Ramos (cell line): ENCODE results near the gene COL18A1.

Experiments used
- in situ Hi-C: fragments of 300-500 bp; cut with MboI; formaldehyde crosslinking; loops from one replicate; pipeline ENCODE4 v1.14.3; 2022; ENCODE audit warnings: low sequenced_read_pairs; ENCODE audit not compliant: unreplicated experiment

COL18A1 gene

GRCh38 chr21:45546636-45547544, 141.9 kb downstream of the COL18A1 start:
- in situ Hi-C loops, result no loop called here

- in situ Hi-C loops, result no loop called here
These were observed 142.6 kb downstream of the COL18A1 start for GRCh38 chr21:45547545-45547900.

- in situ Hi-C loops, result no loop called here
These were observed 143.9 kb downstream of the COL18A1 start for GRCh38 chr21:45548711-45549491.

- in situ Hi-C loops, result no loop called here
These were observed 144.9 kb downstream of the COL18A1 start for GRCh38 chr21:45549626-45550463.

GRCh38 chr21:45550522-45551210, 145.7 kb downstream of the COL18A1 start:
- in situ Hi-C loops, result no loop called here

- in situ Hi-C loops, result no loop called here
These were observed 146.4 kb downstream of the COL18A1 start for GRCh38 chr21:45551316-45551715.

- in situ Hi-C loops, result no loop called here
These were observed 147.1 kb downstream of the COL18A1 start for GRCh38 chr21:45551783-45552695.

- in situ Hi-C loops, result no loop called here
These were observed 147.9 kb downstream of the COL18A1 start for GRCh38 chr21:45552696-45553391.

- in situ Hi-C loops, result no loop called here
These were observed 149.7 kb downstream of the COL18A1 start for GRCh38 chr21:45554477-45555175.

GRCh38 chr21:45555251-45555556, 150.2 kb downstream of the COL18A1 start:
- in situ Hi-C loops, result no loop called here

- in situ Hi-C loops, result no loop called here
These were observed 150.8 kb downstream of the COL18A1 start for GRCh38 chr21:45555557-45556301.

- in situ Hi-C loops, result no loop called here
These were observed 151.3 kb downstream of the COL18A1 start for GRCh38 chr21:45556302-45556644.

- in situ Hi-C loops, result no loop called here
These were observed 152.0 kb downstream of the COL18A1 start for GRCh38 chr21:45556645-45557615.

GRCh38 chr21:45557616-45558043, 152.7 kb downstream of the COL18A1 start:
- in situ Hi-C loops, result no loop called here

GRCh38 chr21:45558044-45558721, 153.2 kb downstream of the COL18A1 start:
- in situ Hi-C loops, result no loop called here
